Adrenal gland (tissue), 12 donors: Measurements from ENCODE around the gene HOMER1. TPM values are rescaled to one million over a fixed set of nuclear protein-coding genes. Genes with fewer than 3 reads are reported as not detected.

Source experiments
- DNase-seq, 7 donors: peaks; one replicate each; pipeline ENCODE4 v3.0.0-alpha.2; 2019 to 2020
- H3K27ac ChIP-seq, 5 donors: fragments of 200-600 bp; sonication (generic) in 4 of 5; 1 replicate in 3 of 5; 2 replicates in 2 of 5; pipeline versions ENCODE4 v1.5.1 to v1.8.0; 2016 to 2020; ENCODE audit warnings: mild to moderate bottlenecking in 1 of 5
- H3K27me3 ChIP-seq: fragments of 200-600 bp; 2 replicates; pipeline ENCODE4 v1.8.0; 2021
- H3K36me3 ChIP-seq, 2 donors: fragments of 200-600 bp; replicated peaks in 1 of 2; 1 replicate in 1 of 2; 2 replicates in 1 of 2; pipeline versions ENCODE4 v1.5.1 to v1.8.0; 2018 to 2022
- H3K4me1 ChIP-seq, 2 donors: fragments of 200-600 bp; replicated peaks in 1 of 2; 1 replicate in 1 of 2; 2 replicates in 1 of 2; pipeline versions ENCODE4 v1.5.1 to v1.8.0; 2018 to 2021
- H3K4me3 ChIP-seq, 4 donors: fragments of 200-600 bp; sonication (generic) in 3 of 4; one replicate each; pipeline ENCODE4 v1.5.1; 2016 to 2018
- H3K9me3 ChIP-seq, 3 donors: fragments of 200-600 bp; sonication (generic) in 1 of 3; replicated peaks in 1 of 3; 1 replicate in 2 of 3; 2 replicates in 1 of 3; pipeline versions ENCODE4 v1.5.1 to v1.8.0; 2016 to 2021
- CTCF ChIP-seq, 6 experiments: fragments of 450-650 bp in 4 of 6; fragments of 200-600 bp in 2 of 6; sonication (generic) in 1 of 6; IDR thresholded peaks; 1 replicate in 5 of 6; 2 replicates in 1 of 6; pipeline versions ENCODE4 v1.5.1 to v1.8.0; 2016 to 2021; ENCODE audit warnings: antibody characterized with exemption in 6 of 6, mild to moderate bottlenecking in 2 of 6, moderate library complexity in 1 of 6
- POLR2A ChIP-seq, 2 donors: fragments of 450-650 bp; IDR thresholded peaks; one replicate each; pipeline ENCODE4 v1.6.1; 2017; ENCODE audit warnings: antibody characterized with exemption in 2 of 2, mild to moderate bottlenecking in 2 of 2, moderate library complexity in 1 of 2
- WGBS, 4 donors: extraction: QIAGEN DNeasy Blood & Tissue Kit in 2 of 4; methylation state at CpG; one replicate each; pipeline versions ENCODE4 v1.1.5 to v1.1.7; 2013 to 2017; 5-methylcytosine and 5-hydroxymethylcytosine counted together
- intact Hi-C, 2 donors: fragments of 100-400 bp; cut with DNase I; formaldehyde crosslinking; loops; one replicate each; pipeline versions ENCODE4 v1.14.1 to v1.15.0; 2022 to 2023
- polyA plus RNA-seq, 3 donors: library from polyadenylated mRNA; stranded (reverse); fragments of 200-250 nt in 2 of 3; fragments of 350-450 nt in 1 of 3; fragmentation: Illumina TruSeq in 1 of 3; extraction: RNeasy Lipid Tissue Mini Kit (QIAGEN cat#74804) in 1 of 3; gene quantifications; one replicate each; pipeline ENCODE4 v1.2.3, GENCODE V29; 2013 to 2014
- total RNA-seq, 9 donors: library from RNA; depleted of rRNA in 4 of 9; stranded (reverse); fragments of >200 nt in 4 of 9; fragments of 120-200 nt in 1 of 9; fragmentation: NEBNext Ultra II Directional in 1 of 9; extraction: Animal tissue kit (Norgen Biotek cat#: 25700) in 1 of 9; gene quantifications; one replicate each; pipeline versions ENCODE4 v1.1.0 to v1.2.4, GENCODE V29; 2013 to 2023
- donor health status: healthy with polysubstance abuse.
- donor health status: Bipolar disorder and iron deficiency.
- donor health status: DM: yes; HTN: yes; CAD: no.
- donor health status: DM: no; HTN: no; CAD: no.
- donor health status: DM: no; HTN: no; CAD: no.
- donor health status: DM: yes; HTN: yes; CAD: no.

Gene HOMER1
- total and polyA plus RNA-seq, 12 donors: 0.06 to 10.4 (median 0.78) TPM

- DNase-seq: no peak
- WGBS, 4 donors: 92 to 100% (median 96%) methylated on average over 1 of the region's 1 CpG
- H3K36me3 ChIP-seq: no peaks in the 10 kb centered on the region
- H3K4me3 ChIP-seq: no peak overlapping the region
- intact Hi-C loops: no loop called here
- H3K27ac ChIP-seq: no peak overlapping the region
- TF ChIP-seq CTCF (IDR thresholded peaks at IDR 0.05): no peak
- no peak for TF ChIP-seq POLR2A (IDR thresholded peaks at IDR 0.05)
- H3K27me3 ChIP-seq: no peaks in the 10 kb centered on the region
- no peaks in the 10 kb centered on the region for H3K9me3 ChIP-seq
- H3K4me1 ChIP-seq: no peaks in the 10 kb centered on the region
These were observed 114.9 kb downstream of the HOMER1 start for GRCh38 chr5:79399046-79399445.

GRCh38 chr5:79397080-79397479 is 116.9 kb downstream of the HOMER1 start:
- Histone ChIP-seq H3K27me3 (no peaks in the 10 kb centered on the region), H3K4me1 (no peaks in the 10 kb centered on the region), H3K4me3 (no peak overlapping the region), H3K9me3 (no peaks in the 10 kb centered on the region), H3K36me3 (no peaks in the 10 kb centered on the region), H3K27ac (no peak overlapping the region)
- intact Hi-C loops: no loop called here
- DNase-seq: no peak
- WGBS, 4 donors: 86 to 93% (median 88%) methylated on average over 1 of the region's 1 CpG
- TF ChIP-seq CTCF (IDR thresholded peaks at IDR 0.05): no peak
- no peak for TF ChIP-seq POLR2A (IDR thresholded peaks at IDR 0.05)

DNA sequence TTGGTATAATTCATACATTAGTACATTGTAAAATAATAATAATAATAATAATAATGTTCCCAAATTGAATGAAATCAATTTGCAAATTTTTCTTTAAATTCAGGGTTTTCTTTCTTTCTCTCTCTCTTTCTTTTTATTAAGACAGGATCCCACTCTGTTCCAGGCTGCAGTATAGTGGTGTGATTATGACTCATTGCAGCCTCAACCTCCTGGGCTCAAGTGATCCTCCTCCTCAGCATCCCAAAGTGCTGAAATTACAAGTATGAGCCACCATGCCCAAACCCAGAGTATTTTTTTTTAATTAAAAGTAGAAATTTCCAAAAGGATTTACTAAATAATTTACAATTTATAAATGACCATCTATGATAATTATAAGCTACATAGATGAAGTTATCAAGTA is 117.7 kb downstream of the HOMER1 start:
- Histone ChIP-seq H3K4me1 (no peaks in the 10 kb centered on the region), H3K4me3 (no peak overlapping the region), H3K27ac (no peak overlapping the region), H3K36me3 (no peaks in the 10 kb centered on the region), H3K27me3 (no peaks in the 10 kb centered on the region), H3K9me3 (no peaks in the 10 kb centered on the region)
- no peak for DNase-seq
- intact Hi-C loops: no loop called here
- TF ChIP-seq CTCF (IDR thresholded peaks at IDR 0.05): no peak
- no peak for TF ChIP-seq POLR2A (IDR thresholded peaks at IDR 0.05)

DNA sequence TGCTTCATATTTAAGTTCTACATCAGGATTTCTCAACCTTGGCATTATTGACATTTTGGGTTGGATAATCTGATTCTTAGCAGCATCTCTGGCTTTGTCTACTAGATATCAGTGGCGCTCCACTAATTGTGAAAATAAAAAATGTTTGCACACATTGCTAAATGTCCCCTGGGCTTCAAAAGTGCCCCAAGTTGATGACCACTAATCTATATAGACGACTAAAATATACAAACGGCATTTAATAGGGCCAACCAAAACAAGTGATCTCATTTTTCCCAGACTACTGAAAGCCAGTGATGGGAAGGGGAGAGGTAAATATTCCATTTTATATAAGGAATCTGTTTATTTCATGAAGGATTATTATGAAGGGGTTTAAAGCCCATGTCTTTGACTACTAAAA is 118.6 kb downstream of the HOMER1 start:
- 69 to 83% (median 76%) methylated on average over 3 of the region's 3 CpGs for WGBS, 4 donors
- Histone ChIP-seq H3K27ac (no peak overlapping the region), H3K9me3 (no peaks in the 10 kb centered on the region), H3K36me3 (no peaks in the 10 kb centered on the region), H3K27me3 (no peaks in the 10 kb centered on the region), H3K4me3 (no peak overlapping the region), H3K4me1 (no peaks in the 10 kb centered on the region)
- intact Hi-C loops: no loop called here
- TF ChIP-seq CTCF (IDR thresholded peaks at IDR 0.05) (no peak), POLR2A (IDR thresholded peaks at IDR 0.05) (no peak)
- no peak for DNase-seq
